Smooth muscle cell (in vitro differentiated cells): Measurements from ENCODE around the gene NCOR1. TPM values are rescaled to one million over a fixed set of nuclear protein-coding genes. Genes with fewer than 3 reads are reported as not detected.
A peak's percentile ranks its signal among the peaks of the same experiment; 100 is the strongest.
"Not testable (repeated sequence)": the region's sequence is repeated elsewhere in the genome, so short reads cannot be mapped to it uniquely, and the experiment has no call there.

Source experiments
- DNase-seq: peaks from one replicate; lab custom pipeline; 2025; ENCODE audit not compliant: unreplicated experiment; lab: John Stamatoyannopoulos, UW
- H2AFZ ChIP-seq: fragments of 200-600 bp; sonication (generic); 2 replicates; pipeline ENCODE4 v1.6.0; 2016; ENCODE audit warnings: antibody characterized with exemption, low read depth, mild to moderate bottlenecking
- H3F3A ChIP-seq: fragments of 200-600 bp; sonication (generic); 2 replicates; pipeline ENCODE4 v1.6.0; 2017; ENCODE audit warnings: antibody characterized with exemption, low read depth
- H3K27ac ChIP-seq: fragments of 200-600 bp; sonication (generic); 2 replicates; pipeline ENCODE4 v1.5.1; 2016; ENCODE audit warnings: low read depth, mild to moderate bottlenecking
- H3K27me3 ChIP-seq: fragments of 200-600 bp; sonication (generic); 2 replicates; pipeline ENCODE4 v1.6.1; 2016; ENCODE audit warnings: low read depth, mild to moderate bottlenecking
- H3K36me3 ChIP-seq: fragments of 200-600 bp; sonication (generic); 2 replicates; pipeline ENCODE4 v1.5.1; 2016; ENCODE audit warnings: low read depth
- H3K4me1 ChIP-seq: fragments of 200-600 bp; sonication (generic); 2 replicates; pipeline ENCODE4 v1.5.1; 2016; ENCODE audit warnings: low read depth
- H3K4me2 ChIP-seq: fragments of 200-600 bp; sonication (generic); 2 replicates; pipeline ENCODE4 v1.6.0; 2016; ENCODE audit warnings: mild to moderate bottlenecking
- H3K4me3 ChIP-seq: fragments of 200-600 bp; sonication (generic); 2 replicates; pipeline ENCODE4 v1.5.1; 2016; ENCODE audit warnings: mild to moderate bottlenecking
- H3K79me2 ChIP-seq: fragments of 200-600 bp; sonication (generic); 2 replicates; pipeline ENCODE4 v1.6.0; 2016; ENCODE audit warnings: low read depth, mild to moderate bottlenecking
- H3K9ac ChIP-seq: fragments of 200-600 bp; sonication (generic); 2 replicates; pipeline ENCODE4 v1.6.0; 2016; ENCODE audit warnings: low read depth
- H3K9me3 ChIP-seq: fragments of 200-600 bp; sonication (generic); replicated peaks from 2 replicates; pipeline ENCODE4 v1.5.1; 2016; ENCODE audit warnings: low read depth
- H4K20me1 ChIP-seq: fragments of 200-600 bp; sonication (generic); 2 replicates; pipeline ENCODE4 v1.6.0; 2016; ENCODE audit warnings: low read depth
- CTCF ChIP-seq: fragments of 200-600 bp; sonication (generic); IDR thresholded peaks from 2 replicates; pipeline ENCODE4 v1.5.1; 2017; ENCODE audit warnings: borderline replicate concordance, mild to moderate bottlenecking, antibody characterized with exemption; ENCODE audit not compliant: insufficient read depth, poor library complexity, severe bottlenecking
- WGBS: methylation state at CpG from one replicate; pipeline ENCODE4 v1.1.7; 2016; ENCODE audit warnings: low lambda C conversion rate; 5-methylcytosine and 5-hydroxymethylcytosine counted together
- polyA plus RNA-seq: library from polyadenylated mRNA; unstranded; fragments of >200 nt; fragmentation: Nextera tagmentation; extraction: Ambion mirVana; gene quantifications from 2 replicates; pipeline ENCODE4 v1.2.1, GENCODE V29; 2016
- total RNA-seq: library from RNA; depleted of rRNA; stranded (reverse); fragments of >200 nt; gene quantifications from 2 replicates; pipeline ENCODE4 v1.2.3, GENCODE V29; 2014

The NCOR1 gene
- total and polyA plus RNA-seq, 2 experiments from 2014 or later = 79.1 to 119 TPM

GRCh38 chr17:16158714-16159113, 56.6 kb downstream of the NCOR1 start:
- H3K4me1 ChIP-seq = no peaks in the 10 kb centered on the region
- no peaks in the 10 kb centered on the region for H3K9me3 ChIP-seq
- 88% methylated on average over 3 of the region's 3 CpGs for WGBS
- H4K20me1 ChIP-seq = peaks cover 16% of the 10 kb centered on the region
- H3F3A ChIP-seq = no peaks in the 10 kb centered on the region
- H3K36me3 ChIP-seq = no peaks in the 10 kb centered on the region
- no peak overlapping the region for H3K4me2 ChIP-seq
- no peak for DNase-seq
- no peak overlapping the region for H3K27ac ChIP-seq
- no peak overlapping the region for H2AFZ ChIP-seq
- no peaks in the 10 kb centered on the region for H3K27me3 ChIP-seq
- H3K79me2 ChIP-seq = peaks cover 36% of the 10 kb centered on the region
- no peak for TF ChIP-seq CTCF
- no peak overlapping the region for H3K4me3 ChIP-seq
- H3K9ac ChIP-seq = no peak overlapping the region

- no peak for TF ChIP-seq CTCF
- 92% methylated on average over 2 of the region's 2 CpGs for WGBS
Observed at GRCh38 chr17:16155536-16155935, 59.8 kb downstream of the NCOR1 start.

GRCh38 chr17:16152326-16152725, 63.0 kb downstream of the NCOR1 start:
- not testable (repeated sequence) for H3K79me2 ChIP-seq, H3K27me3 ChIP-seq, H3K36me3 ChIP-seq, H3K27ac ChIP-seq, DNase-seq, H3F3A ChIP-seq, H4K20me1 ChIP-seq, H3K4me2 ChIP-seq, H3K4me1 ChIP-seq, H3K4me3 ChIP-seq, H3K9ac ChIP-seq, H2AFZ ChIP-seq, H3K9me3 ChIP-seq
- 77% methylated on average over 6 of the region's 6 CpGs for WGBS

More at GRCh38 chr17:16155536-16155935, 59.8 kb downstream of the NCOR1 start:
- no peaks in the 10 kb centered on the region for H3F3A ChIP-seq
- H3K4me3 ChIP-seq = no peak overlapping the region
- no peak overlapping the region for H2AFZ ChIP-seq
- peaks cover 11% of the 10 kb centered on the region for H3K79me2 ChIP-seq
- no peak overlapping the region for H3K27ac ChIP-seq
- no peak overlapping the region for H3K9ac ChIP-seq
- no peak overlapping the region for H3K4me2 ChIP-seq
- peaks cover 13% of the 10 kb centered on the region for H4K20me1 ChIP-seq
- H3K36me3 ChIP-seq = no peaks in the 10 kb centered on the region
- H3K9me3 ChIP-seq = no peaks in the 10 kb centered on the region
- no peaks in the 10 kb centered on the region for H3K4me1 ChIP-seq
- H3K27me3 ChIP-seq = no peaks in the 10 kb centered on the region
- no peak for DNase-seq

GRCh38 chr17:16150251-16150856, 65.0 kb downstream of the NCOR1 start:
- no peak overlapping the region for H3K9ac ChIP-seq
- no peaks in the 10 kb centered on the region for H3F3A ChIP-seq
- H3K4me2 ChIP-seq = no peak overlapping the region
- no peaks in the 10 kb centered on the region for H3K27me3 ChIP-seq
- H2AFZ ChIP-seq = no peak overlapping the region
- H3K9me3 ChIP-seq = no peaks in the 10 kb centered on the region
- H3K27ac ChIP-seq = peak overlapping the region; percentile 50
- 63% methylated on average over 4 of the region's 4 CpGs for WGBS
- H3K4me1 ChIP-seq = no peaks in the 10 kb centered on the region
- H3K79me2 ChIP-seq = peaks cover 6% of the 10 kb centered on the region
- H3K4me3 ChIP-seq = no peak overlapping the region
- no peak for TF ChIP-seq CTCF
- H4K20me1 ChIP-seq = no peaks in the 10 kb centered on the region
- no peak for DNase-seq
- peaks cover 6% of the 10 kb centered on the region for H3K36me3 ChIP-seq
